GM12878 (cell line): Measurements from ENCODE around the gene SOX30.

Experiments used
- CEBPB ChIP-seq, 2 experiments: fragments of 150-350 bp in 1 of 2; IDR thresholded peaks; 2 replicates each; pipeline ENCODE4 v1.6.1; 2012 to 2014; ENCODE audit warnings: low read depth in 2 of 2, low read length in 2 of 2, borderline replicate concordance in 1 of 2, inconsistent platforms in 1 of 2
- GABPA ChIP-seq: IDR thresholded peaks from 2 replicates; pipeline ENCODE4 v1.6.1; 2014; ENCODE audit warnings: antibody characterized with exemption, low read depth, mild to moderate bottlenecking, inconsistent platforms
- JUNB ChIP-seq: IDR thresholded peaks from 2 replicates; pipeline ENCODE4 v1.6.1; 2016; ENCODE audit warnings: antibody characterized with exemption, mild to moderate bottlenecking
- MYC ChIP-seq: IDR thresholded peaks from 2 replicates; pipeline ENCODE4 v1.6.1; 2011; ENCODE audit warnings: mild to moderate bottlenecking, low read length, moderate library complexity, inconsistent platforms; ENCODE audit not compliant: insufficient read depth, insufficient replicate concordance, insufficient read length, severe bottlenecking
- NFYB ChIP-seq: IDR thresholded peaks from 2 replicates; pipeline ENCODE4 v1.6.1; 2011; ENCODE audit warnings: low read depth, mild to moderate bottlenecking, low read length, improper control_type of control experiment, moderate library complexity; ENCODE audit not compliant: insufficient read depth
- POLR2AphosphoS5 ChIP-seq: IDR thresholded peaks from 2 replicates; pipeline ENCODE4 v1.6.1; 2011; ENCODE audit warnings: mild to moderate bottlenecking, low read length, inconsistent platforms
- RBBP5 ChIP-seq: fragments of 200-600 bp; sonication (generic); conservative IDR thresholded peaks from 2 replicates; pipeline ENCODE4 v1.6.1; 2016
- SMC3 ChIP-seq: IDR thresholded peaks from 2 replicates; pipeline ENCODE4 v1.6.1; 2011; ENCODE audit warnings: low read length, improper control_type of control experiment, borderline replicate concordance
- TARDBP ChIP-seq: IDR thresholded peaks from 2 replicates; pipeline ENCODE4 v1.6.1; 2016; ENCODE audit warnings: borderline replicate concordance
- ZNF217 ChIP-seq: fragments of 450-650 bp; IDR thresholded peaks from 2 replicates; pipeline ENCODE4 v1.6.1; 2017; ENCODE audit warnings: antibody characterized with exemption, mild to moderate bottlenecking
- ZSCAN29 ChIP-seq: fragments of 450-650 bp; IDR thresholded peaks from 2 replicates; pipeline ENCODE4 v1.6.1; 2017; ENCODE audit warnings: mild to moderate bottlenecking, moderate library complexity
- TF ChIP-seq, protein P1 (sequence below), 3 experiments: IDR thresholded peaks in 2 of 3; conservative IDR thresholded peaks in 1 of 3; 2 replicates each; pipeline ENCODE4 v1.5.1; 2011; ENCODE audit warnings: low read depth in 3 of 3, low read length in 3 of 3, mild to moderate bottlenecking in 3 of 3, control low read depth in 2 of 3, moderate library complexity in 2 of 3, inconsistent platforms in 1 of 3, mixed read lengths in 1 of 3; ENCODE audit not compliant: control insufficient read depth in 2 of 3, insufficient read depth in 1 of 3; ENCODE audit errors: extremely low read depth in 1 of 3
- TF ChIP-seq, protein P2 (sequence below): fragments of 450-650 bp; IDR thresholded peaks from 2 replicates; pipeline ENCODE4 v1.6.1; 2014; ENCODE audit warnings: mild to moderate bottlenecking

DNA sequence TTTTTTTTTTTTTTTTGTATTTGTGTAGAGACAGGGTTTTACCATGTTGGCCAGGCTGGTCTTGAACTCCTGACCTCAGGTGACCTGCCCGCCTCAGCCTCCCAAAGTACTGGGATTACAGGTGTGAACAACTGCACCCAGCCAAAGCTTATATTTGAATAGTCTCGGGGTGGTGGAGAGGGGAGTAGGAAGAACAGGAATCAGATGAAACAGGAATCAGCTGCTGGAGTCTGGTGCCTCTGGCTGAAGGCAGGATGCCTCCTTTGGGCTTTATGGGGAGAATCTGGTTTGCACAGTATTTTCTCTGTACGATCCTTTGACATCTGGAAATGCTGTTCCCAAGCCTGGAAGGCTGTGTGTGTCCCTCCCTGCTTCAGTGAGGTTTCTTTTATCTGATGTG lies 30.0 kb upstream of the SOX30 start:
- TF ChIP-seq CEBPB (IDR thresholded peaks at IDR 0.05; ENCODE audit: borderline replicate concordance in 1 of 2, low read depth in 2 of 2, low read length in 2 of 2) (no peak), ZNF217 (no peak), MYC (no peak), GABPA (no peak), TARDBP (no peak), ZSCAN29 (no peak), RBBP5 (no peak), NFYB (no peak), POLR2AphosphoS5 (no peak), JUNB (no peak), SMC3 (no peak)
- TF ChIP-seq, protein P1, sequence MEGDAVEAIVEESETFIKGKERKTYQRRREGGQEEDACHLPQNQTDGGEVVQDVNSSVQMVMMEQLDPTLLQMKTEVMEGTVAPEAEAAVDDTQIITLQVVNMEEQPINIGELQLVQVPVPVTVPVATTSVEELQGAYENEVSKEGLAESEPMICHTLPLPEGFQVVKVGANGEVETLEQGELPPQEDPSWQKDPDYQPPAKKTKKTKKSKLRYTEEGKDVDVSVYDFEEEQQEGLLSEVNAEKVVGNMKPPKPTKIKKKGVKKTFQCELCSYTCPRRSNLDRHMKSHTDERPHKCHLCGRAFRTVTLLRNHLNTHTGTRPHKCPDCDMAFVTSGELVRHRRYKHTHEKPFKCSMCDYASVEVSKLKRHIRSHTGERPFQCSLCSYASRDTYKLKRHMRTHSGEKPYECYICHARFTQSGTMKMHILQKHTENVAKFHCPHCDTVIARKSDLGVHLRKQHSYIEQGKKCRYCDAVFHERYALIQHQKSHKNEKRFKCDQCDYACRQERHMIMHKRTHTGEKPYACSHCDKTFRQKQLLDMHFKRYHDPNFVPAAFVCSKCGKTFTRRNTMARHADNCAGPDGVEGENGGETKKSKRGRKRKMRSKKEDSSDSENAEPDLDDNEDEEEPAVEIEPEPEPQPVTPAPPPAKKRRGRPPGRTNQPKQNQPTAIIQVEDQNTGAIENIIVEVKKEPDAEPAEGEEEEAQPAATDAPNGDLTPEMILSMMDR (IDR thresholded peaks at IDR 0.05 in 2 of 3, conservative IDR thresholded peaks at IDR 0.05 in 1 of 3; ENCODE audit: control insufficient read depth in 2 of 3, extremely low read depth in 1 of 3, insufficient read depth in 1 of 3, low read depth in 3 of 3, low read length in 3 of 3), result no peak
- TF ChIP-seq, protein P2, sequence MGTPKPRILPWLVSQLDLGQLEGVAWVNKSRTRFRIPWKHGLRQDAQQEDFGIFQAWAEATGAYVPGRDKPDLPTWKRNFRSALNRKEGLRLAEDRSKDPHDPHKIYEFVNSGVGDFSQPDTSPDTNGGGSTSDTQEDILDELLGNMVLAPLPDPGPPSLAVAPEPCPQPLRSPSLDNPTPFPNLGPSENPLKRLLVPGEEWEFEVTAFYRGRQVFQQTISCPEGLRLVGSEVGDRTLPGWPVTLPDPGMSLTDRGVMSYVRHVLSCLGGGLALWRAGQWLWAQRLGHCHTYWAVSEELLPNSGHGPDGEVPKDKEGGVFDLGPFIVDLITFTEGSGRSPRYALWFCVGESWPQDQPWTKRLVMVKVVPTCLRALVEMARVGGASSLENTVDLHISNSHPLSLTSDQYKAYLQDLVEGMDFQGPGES, result no peak
